GM06990 (cell line): ENCODE data around the gene RNASE13.

Source experiments
- DNase-seq: peaks from one replicate; pipeline ENCODE4 v3.0.0-alpha.2; 2011; ENCODE audit not compliant: insufficient read length; ENCODE audit errors: extremely low read depth
- H3K27me3 ChIP-seq: replicated peaks from 2 replicates; pipeline ENCODE4 v1.6.0; 2011; ENCODE audit warnings: low read length; ENCODE audit not compliant: control insufficient read depth, insufficient read depth
- H3K36me3 ChIP-seq: 2 replicates; pipeline ENCODE4 v1.5.1; 2011; ENCODE audit warnings: low read length; ENCODE audit not compliant: control insufficient read depth, insufficient read depth
- H3K4me3 ChIP-seq: replicated peaks from 2 replicates; pipeline ENCODE4 v1.5.1; 2011; ENCODE audit warnings: low read depth, mild to moderate bottlenecking, control low read depth, low read length
- CTCF ChIP-seq: IDR thresholded peaks from 2 replicates; pipeline ENCODE4 v1.5.1; 2011; ENCODE audit warnings: low read length, control low read depth, mild to moderate bottlenecking, inconsistent platforms; ENCODE audit not compliant: insufficient read depth, poor library complexity, severe bottlenecking

RNASE13 gene, protein sequence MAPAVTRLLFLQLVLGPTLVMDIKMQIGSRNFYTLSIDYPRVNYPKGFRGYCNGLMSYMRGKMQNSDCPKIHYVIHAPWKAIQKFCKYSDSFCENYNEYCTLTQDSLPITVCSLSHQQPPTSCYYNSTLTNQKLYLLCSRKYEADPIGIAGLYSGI

DNA sequence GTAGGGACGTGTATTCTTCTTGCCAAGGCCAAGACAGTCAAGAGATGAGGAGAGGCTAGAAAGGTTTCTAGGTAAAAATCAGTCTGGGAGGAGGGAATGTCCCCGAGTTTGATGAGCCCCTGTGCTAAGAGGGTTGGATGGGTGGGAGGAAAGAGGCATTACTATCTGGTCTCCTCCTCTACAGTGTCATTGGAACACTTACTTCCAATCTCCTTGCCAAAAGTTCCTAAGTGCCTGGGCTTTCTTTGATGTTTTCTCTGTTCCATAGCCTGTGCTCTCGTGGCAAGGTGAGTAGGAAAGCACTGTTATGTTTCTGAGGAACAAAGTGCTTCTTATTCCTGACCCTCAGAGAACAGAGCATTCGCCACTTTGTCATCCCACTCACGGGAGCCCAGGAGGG, at the start of gene RNASE13:
TSS of gene RNASE13 (minus strand) at position 101 of the 400 bp plus-strand sequence. CDS start 519 bp downstream, outside the sequence.
- Histone ChIP-seq H3K4me3 (no peak within 1 kb of the TSS), H3K27me3 (peaks cover 4% of the 10 kb centered on the region; the same call in 1 of the 2 replicates), H3K36me3 (no peaks in the 10 kb centered on the region)
- no peak for DNase-seq
- TF ChIP-seq CTCF: no peak

DNA sequence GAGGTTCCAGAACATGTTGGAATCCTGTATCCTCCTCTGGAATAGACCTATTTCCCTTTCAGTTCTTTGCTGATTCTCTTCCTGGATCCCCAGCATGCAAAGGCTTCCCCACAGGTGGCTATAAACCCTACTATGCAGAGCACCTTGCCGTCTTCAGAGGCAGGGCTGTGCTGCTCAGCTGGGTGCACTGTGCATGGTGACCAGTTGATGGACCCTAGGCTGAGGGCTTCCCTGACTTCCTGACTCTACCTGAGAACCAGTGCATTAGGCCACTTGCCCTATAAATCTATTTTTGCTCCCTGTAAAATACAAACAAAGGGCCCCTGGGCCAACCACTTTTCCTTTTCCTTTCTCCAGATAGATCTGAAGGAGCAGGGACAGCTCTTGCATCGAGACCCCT, 49.8 kb upstream of the RNASE13 start:
- no peak for TF ChIP-seq CTCF
- no peak overlapping the region for H3K4me3 ChIP-seq
- H3K27me3 ChIP-seq: no peaks in the 10 kb centered on the region
- DNase-seq: no peak
- no peaks in the 10 kb centered on the region for H3K36me3 ChIP-seq

- Histone ChIP-seq H3K36me3 (no peaks in the 10 kb centered on the region), H3K4me3 (no peak overlapping the region), H3K27me3 (no peaks in the 10 kb centered on the region)
- TF ChIP-seq CTCF: no peak
- DNase-seq: no peak
These were observed 49.1 kb upstream of the RNASE13 start for GRCh38 chr14:21083565-21084325.

- DNase-seq: no peak
- Histone ChIP-seq H3K36me3 (no peaks in the 10 kb centered on the region), H3K4me3 (no peak overlapping the region), H3K27me3 (no peaks in the 10 kb centered on the region)
- TF ChIP-seq CTCF: no peak
These were observed 47.0 kb upstream of the RNASE13 start for GRCh38 chr14:21081521-21082142.

GRCh38 chr14:21078726-21079125, 44.1 kb upstream of the RNASE13 start:
- H3K4me3 ChIP-seq: no peak overlapping the region

More at GRCh38 chr14:21078726-21079125, 44.1 kb upstream of the RNASE13 start:
- Histone ChIP-seq H3K27me3 (no peaks in the 10 kb centered on the region), H3K36me3 (no peaks in the 10 kb centered on the region)
- TF ChIP-seq CTCF: no peak
- no peak for DNase-seq
